ENCODE measurements around the gene ANKS1B.
"Not testable (repeated sequence)": the region's sequence is repeated elsewhere in the genome, so short reads cannot be mapped to it uniquely, and the experiment has no call there.

Gene ANKS1B

DNA sequence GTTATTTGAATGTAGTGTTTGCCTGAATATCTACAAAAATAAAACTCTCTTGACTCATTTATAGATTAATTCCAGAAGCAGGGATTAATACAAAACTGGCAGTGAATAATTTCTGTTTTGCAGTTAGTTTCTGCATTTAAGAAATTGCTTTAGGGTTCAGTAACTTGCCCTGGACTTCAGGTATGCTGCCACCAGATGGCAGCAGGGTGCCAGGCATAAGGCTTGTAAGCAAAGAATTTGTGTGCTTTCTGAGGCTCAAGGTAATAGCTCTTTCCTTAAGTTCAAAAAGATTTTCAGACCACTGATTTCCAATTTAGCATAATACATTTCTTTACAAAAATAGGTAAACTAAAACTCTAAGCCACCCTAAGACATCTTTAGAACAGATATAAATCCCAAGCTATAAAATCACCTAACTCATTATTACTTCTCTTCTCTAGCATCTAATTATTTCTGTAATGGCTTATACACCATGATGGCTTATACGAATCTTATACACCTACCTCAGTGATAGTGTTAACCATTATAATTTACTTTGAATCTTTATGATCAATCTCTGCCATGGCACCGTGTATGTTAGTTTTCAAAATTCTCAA, 941.3 kb downstream of the ANKS1B start:
- no peaks in the 10 kb centered on the region for H3K9me3 ChIP-seq (ENCODE audit: severe bottlenecking)
- peak; percentile 66 for DNase-seq
- H3K27me3 ChIP-seq (ENCODE audit: insufficient read depth, low read depth, severe bottlenecking) = no peaks in the 10 kb centered on the region
- TF ChIP-seq CTCF (IDR thresholded peaks at IDR 0.05; ENCODE audit: low read depth, low read length) = peak; percentile 80
- H3K4me3 ChIP-seq (ENCODE audit: low read depth, low read length) = no peak overlapping the region
- H3K27ac ChIP-seq = no peak overlapping the region
- H3K36me3 ChIP-seq = no peaks in the 10 kb centered on the region; the same call in 1 of the 2 replicates

GRCh38 chr12:99042226-99042625, 942.5 kb downstream of the ANKS1B start:
- H3K4me3 ChIP-seq (ENCODE audit: low read depth, low read length) = no peak overlapping the region
- no peaks in the 10 kb centered on the region for H3K27me3 ChIP-seq (ENCODE audit: insufficient read depth, low read depth, severe bottlenecking)
- H3K9me3 ChIP-seq (ENCODE audit: severe bottlenecking) = no peaks in the 10 kb centered on the region
- no peaks in the 10 kb centered on the region; the same call in 1 of the 2 replicates for H3K36me3 ChIP-seq
- H3K27ac ChIP-seq = no peak overlapping the region
- no peak for TF ChIP-seq CTCF (IDR thresholded peaks at IDR 0.05; ENCODE audit: low read depth, low read length)
- no peak for DNase-seq

DNA sequence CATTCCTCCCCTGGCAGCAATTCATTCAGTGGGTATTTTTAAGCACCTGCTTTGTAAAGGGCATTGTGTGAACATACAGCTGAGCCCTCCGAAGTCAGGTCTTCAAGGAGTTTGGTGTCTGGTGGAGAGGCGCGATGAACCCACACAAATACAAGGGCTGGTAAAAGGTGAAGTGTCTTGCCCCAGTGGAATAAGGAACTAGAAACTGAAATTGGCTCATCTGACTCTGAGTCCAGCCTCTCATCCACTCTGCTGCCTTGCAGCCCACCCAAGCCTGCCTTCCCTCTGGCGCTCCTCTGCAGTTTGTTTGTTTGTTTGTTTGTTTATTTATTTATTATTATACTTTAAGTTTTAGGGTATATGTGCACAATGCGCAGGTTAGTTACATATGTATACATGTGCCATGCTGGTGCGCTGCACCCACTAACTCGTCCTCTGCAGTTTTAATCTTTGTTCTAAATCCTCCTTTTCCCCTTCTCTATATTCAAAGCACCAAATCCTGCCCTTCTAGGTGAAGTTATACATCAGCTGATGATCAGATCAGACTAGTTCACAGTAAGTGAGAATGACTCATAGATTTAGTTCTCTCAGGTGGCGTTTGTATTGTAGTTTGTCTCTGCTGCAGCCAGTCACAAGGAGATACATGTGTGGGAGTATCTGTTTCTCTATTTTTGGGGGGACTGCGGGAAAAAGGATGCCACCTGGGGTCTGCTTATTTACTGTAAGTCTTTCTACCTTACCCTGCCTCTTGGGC, 945.2 kb downstream of the ANKS1B start:
- no peaks in the 10 kb centered on the region; the same call in 1 of the 2 replicates for H3K36me3 ChIP-seq
- no peak for TF ChIP-seq CTCF (IDR thresholded peaks at IDR 0.05; ENCODE audit: low read depth, low read length)
- no peak overlapping the region for H3K27ac ChIP-seq
- H3K4me3 ChIP-seq (ENCODE audit: low read depth, low read length) = no peak overlapping the region
- no peak for DNase-seq
- no peaks in the 10 kb centered on the region for H3K9me3 ChIP-seq (ENCODE audit: severe bottlenecking)
- H3K27me3 ChIP-seq (ENCODE audit: insufficient read depth, low read depth, severe bottlenecking) = no peaks in the 10 kb centered on the region

- Histone ChIP-seq H3K27me3 (ENCODE audit: insufficient read depth, low read depth, severe bottlenecking) (no peaks in the 10 kb centered on the region), H3K9me3 (ENCODE audit: severe bottlenecking) (no peaks in the 10 kb centered on the region), H3K27ac (no peak overlapping the region), H3K36me3 (no peaks in the 10 kb centered on the region), H3K4me3 (ENCODE audit: low read depth, low read length) (no peak overlapping the region)
- no peak for DNase-seq
- no peak for TF ChIP-seq CTCF (IDR thresholded peaks at IDR 0.05; ENCODE audit: low read depth, low read length)
These were observed 948.2 kb downstream of the ANKS1B start for GRCh38 chr12:99036566-99036965.

- DNase-seq = no peak
- Histone ChIP-seq H3K9me3 (ENCODE audit: severe bottlenecking) (no peaks in the 10 kb centered on the region), H3K36me3 (no peaks in the 10 kb centered on the region), H3K27ac (no peak overlapping the region), H3K27me3 (ENCODE audit: insufficient read depth, low read depth, severe bottlenecking) (no peaks in the 10 kb centered on the region), H3K4me3 (ENCODE audit: low read depth, low read length) (no peak overlapping the region)
- no peak for TF ChIP-seq CTCF (IDR thresholded peaks at IDR 0.05; ENCODE audit: low read depth, low read length)
These were observed 948.9 kb downstream of the ANKS1B start for GRCh38 chr12:99035803-99036202.

- not testable (repeated sequence) for H3K27me3 ChIP-seq (ENCODE audit: insufficient read depth, low read depth, severe bottlenecking); DNase-seq; H3K9me3 ChIP-seq (ENCODE audit: severe bottlenecking); H3K36me3 ChIP-seq; H3K27ac ChIP-seq; H3K4me3 ChIP-seq (ENCODE audit: low read depth, low read length)
These were observed 950.5 kb downstream of the ANKS1B start for GRCh38 chr12:99034201-99034600.
